HepG2 (cell line): ENCODE data around the gene PLCG2. TPM values are rescaled to one million over a fixed set of nuclear protein-coding genes. Genes with fewer than 3 reads are reported as not detected.

Experiments used
- ARID4A ChIP-seq: sonication (generic); formaldehyde crosslinking; IDR thresholded peaks from 2 replicates; pipeline ENCODE4 v1.5.0; 2020; ENCODE audit warnings: mild to moderate bottlenecking, missing genetic modification reagents, borderline replicate concordance
- IKZF4 ChIP-seq: sonication (generic); formaldehyde crosslinking; IDR thresholded peaks from 2 replicates; pipeline ENCODE4 v1.5.1; 2020; ENCODE audit warnings: borderline replicate concordance, mild to moderate bottlenecking, low read depth, missing genetic modification reagents; ENCODE audit errors: not compliant biosample characterization
- KAT8 ChIP-seq: IDR thresholded peaks from 2 replicates; pipeline ENCODE4 v1.6.1; 2016; ENCODE audit warnings: missing genetic modification reagents, missing compliant biosample characterization
- KDM2A ChIP-seq: sonication (generic); formaldehyde crosslinking; IDR thresholded peaks from 2 replicates; pipeline ENCODE4 v1.4.0; 2020; ENCODE audit warnings: low read depth, missing genetic modification reagents, borderline replicate concordance
- KDM5B ChIP-seq: sonication (generic); formaldehyde crosslinking; IDR thresholded peaks from 2 replicates; pipeline ENCODE4 v1.4.0; 2020; ENCODE audit warnings: missing genetic modification reagents, mild to moderate bottlenecking, borderline replicate concordance
- MXD1 ChIP-seq: sonication (generic); formaldehyde crosslinking; IDR thresholded peaks from 2 replicates; pipeline ENCODE4 v1.4.0; 2020; ENCODE audit warnings: mild to moderate bottlenecking, missing genetic modification reagents
- TEAD3 ChIP-seq: optimal IDR thresholded peaks from 2 replicates; pipeline ENCODE3; 2016; ENCODE audit warnings: borderline replicate concordance
- WIZ ChIP-seq: sonication (generic); formaldehyde crosslinking; IDR thresholded peaks from 2 replicates; pipeline ENCODE4 v1.5.1; 2020; ENCODE audit warnings: mild to moderate bottlenecking, missing genetic modification reagents
- ZBTB7A ChIP-seq: sonication (generic); formaldehyde crosslinking; IDR thresholded peaks from 2 replicates; pipeline ENCODE4 v1.8.0; 2022; ENCODE audit warnings: mild to moderate bottlenecking, missing genetic modification reagents
- ZFY ChIP-seq: sonication (generic); formaldehyde crosslinking; IDR thresholded peaks from 2 replicates; pipeline ENCODE4 v1.4.0; 2020; ENCODE audit warnings: missing genetic modification reagents
- ZKSCAN5 ChIP-seq: sonication (generic); formaldehyde crosslinking; IDR thresholded peaks from 2 replicates; pipeline ENCODE4 v1.5.1; 2020; ENCODE audit warnings: mild to moderate bottlenecking, missing genetic modification reagents
- ZNF331 ChIP-seq: sonication (generic); formaldehyde crosslinking; IDR thresholded peaks from 2 replicates; pipeline ENCODE4 v1.4.0; 2020; ENCODE audit warnings: missing genetic modification reagents
- ZNF605 ChIP-seq: sonication (generic); formaldehyde crosslinking; IDR thresholded peaks from 2 replicates; pipeline ENCODE4 v1.8.0; 2022; ENCODE audit warnings: mild to moderate bottlenecking, missing genetic modification reagents
- polyA plus RNA-seq, 8 experiments: library from polyadenylated mRNA; depleted of rRNA in 3 of 8; stranded (reverse) in 7 of 8; unstranded in 1 of 8; fragments of >200 nt; fragmentation: Illumina TruSeq in 4 of 8; extraction: Trizol in 4 of 8; gene quantifications; 2 replicates each; pipeline versions ENCODE4 v1.2.1 to v1.2.3, GENCODE V29; 2011 to 2016; ENCODE audit warnings: low read depth in 4 of 8, missing spikeins in 1 of 8, mixed read lengths in 1 of 8; ENCODE audit not compliant: insufficient read depth in 1 of 8
- total RNA-seq, 5 experiments: library from RNA; depleted of rRNA; stranded (reverse); fragments of >200 nt; fragmentation: Illumina TruSeq; extraction: Trizol; gene quantifications; 2 replicates each; pipeline ENCODE4 v1.2.3, GENCODE V29; 2016; ENCODE audit warnings: low read depth in 1 of 5
- TF ChIP-seq, protein P1 (sequence below): sonication (generic); formaldehyde crosslinking; IDR thresholded peaks from 2 replicates; pipeline ENCODE4 v1.4.0; 2020; ENCODE audit warnings: missing genetic modification reagents, mild to moderate bottlenecking, borderline replicate concordance
- TF ChIP-seq, protein P2 (sequence below): sonication (generic); formaldehyde crosslinking; IDR thresholded peaks from 2 replicates; pipeline ENCODE4 v1.5.1; 2020; ENCODE audit warnings: mild to moderate bottlenecking, missing genetic modification reagents, moderate library complexity
- TF ChIP-seq, protein P3 (sequence below): sonication (generic); formaldehyde crosslinking; IDR thresholded peaks from 2 replicates; pipeline ENCODE4 v1.4.0; 2020; ENCODE audit warnings: low read depth, missing genetic modification reagents

The PLCG2 gene
- total and polyA plus RNA-seq, 2 of the 13 experiments (the other 11 are each of a cell fraction or from before 2014, with no cell fraction given): 0.13 to 0.18 TPM

GRCh38 chr16:81752225-81752875, 26.7 kb upstream of the PLCG2 start (continued):
- TF ChIP-seq ARID4A (0 out of 2 replicates have a peak, but pooled peaks have one; percentile 29), KAT8 (CRISPR knock-in tag) (no peak), ZNF331 (CRISPR knock-in tag) (no peak), MXD1 (peak; percentile 56; the same call in 1 of the 2 replicates), ZFY (CRISPR knock-in tag) (0 out of 2 replicates have a peak, but pooled peaks have one; percentile 14), KDM5B (CRISPR knock-in tag) (peak; percentile 51; the same call in 1 of the 2 replicates), ZNF605 (CRISPR knock-in tag) (no peak), ZKSCAN5 (CRISPR knock-in tag) (no peak), IKZF4 (CRISPR knock-in tag) (no peak), WIZ (no peak), ZBTB7A (peak; percentile 52; the same call in 1 of the 2 replicates), KDM2A (CRISPR knock-in tag) (0 out of 2 replicates have a peak, but pooled peaks have one; percentile 36), TEAD3 (CRISPR knock-in tag) (no peak)
- TF ChIP-seq, protein P1, sequence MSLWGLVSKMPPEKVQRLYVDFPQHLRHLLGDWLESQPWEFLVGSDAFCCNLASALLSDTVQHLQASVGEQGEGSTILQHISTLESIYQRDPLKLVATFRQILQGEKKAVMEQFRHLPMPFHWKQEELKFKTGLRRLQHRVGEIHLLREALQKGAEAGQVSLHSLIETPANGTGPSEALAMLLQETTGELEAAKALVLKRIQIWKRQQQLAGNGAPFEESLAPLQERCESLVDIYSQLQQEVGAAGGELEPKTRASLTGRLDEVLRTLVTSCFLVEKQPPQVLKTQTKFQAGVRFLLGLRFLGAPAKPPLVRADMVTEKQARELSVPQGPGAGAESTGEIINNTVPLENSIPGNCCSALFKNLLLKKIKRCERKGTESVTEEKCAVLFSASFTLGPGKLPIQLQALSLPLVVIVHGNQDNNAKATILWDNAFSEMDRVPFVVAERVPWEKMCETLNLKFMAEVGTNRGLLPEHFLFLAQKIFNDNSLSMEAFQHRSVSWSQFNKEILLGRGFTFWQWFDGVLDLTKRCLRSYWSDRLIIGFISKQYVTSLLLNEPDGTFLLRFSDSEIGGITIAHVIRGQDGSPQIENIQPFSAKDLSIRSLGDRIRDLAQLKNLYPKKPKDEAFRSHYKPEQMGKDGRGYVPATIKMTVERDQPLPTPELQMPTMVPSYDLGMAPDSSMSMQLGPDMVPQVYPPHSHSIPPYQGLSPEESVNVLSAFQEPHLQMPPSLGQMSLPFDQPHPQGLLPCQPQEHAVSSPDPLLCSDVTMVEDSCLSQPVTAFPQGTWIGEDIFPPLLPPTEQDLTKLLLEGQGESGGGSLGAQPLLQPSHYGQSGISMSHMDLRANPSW (CRISPR knock-in tag): no peak
- TF ChIP-seq, protein P2, sequence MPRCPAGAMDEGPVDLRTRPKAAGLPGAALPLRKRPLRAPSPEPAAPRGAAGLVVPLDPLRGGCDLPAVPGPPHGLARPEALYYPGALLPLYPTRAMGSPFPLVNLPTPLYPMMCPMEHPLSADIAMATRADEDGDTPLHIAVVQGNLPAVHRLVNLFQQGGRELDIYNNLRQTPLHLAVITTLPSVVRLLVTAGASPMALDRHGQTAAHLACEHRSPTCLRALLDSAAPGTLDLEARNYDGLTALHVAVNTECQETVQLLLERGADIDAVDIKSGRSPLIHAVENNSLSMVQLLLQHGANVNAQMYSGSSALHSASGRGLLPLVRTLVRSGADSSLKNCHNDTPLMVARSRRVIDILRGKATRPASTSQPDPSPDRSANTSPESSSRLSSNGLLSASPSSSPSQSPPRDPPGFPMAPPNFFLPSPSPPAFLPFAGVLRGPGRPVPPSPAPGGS (CRISPR knock-in tag): no peak
- TF ChIP-seq, protein P3, sequence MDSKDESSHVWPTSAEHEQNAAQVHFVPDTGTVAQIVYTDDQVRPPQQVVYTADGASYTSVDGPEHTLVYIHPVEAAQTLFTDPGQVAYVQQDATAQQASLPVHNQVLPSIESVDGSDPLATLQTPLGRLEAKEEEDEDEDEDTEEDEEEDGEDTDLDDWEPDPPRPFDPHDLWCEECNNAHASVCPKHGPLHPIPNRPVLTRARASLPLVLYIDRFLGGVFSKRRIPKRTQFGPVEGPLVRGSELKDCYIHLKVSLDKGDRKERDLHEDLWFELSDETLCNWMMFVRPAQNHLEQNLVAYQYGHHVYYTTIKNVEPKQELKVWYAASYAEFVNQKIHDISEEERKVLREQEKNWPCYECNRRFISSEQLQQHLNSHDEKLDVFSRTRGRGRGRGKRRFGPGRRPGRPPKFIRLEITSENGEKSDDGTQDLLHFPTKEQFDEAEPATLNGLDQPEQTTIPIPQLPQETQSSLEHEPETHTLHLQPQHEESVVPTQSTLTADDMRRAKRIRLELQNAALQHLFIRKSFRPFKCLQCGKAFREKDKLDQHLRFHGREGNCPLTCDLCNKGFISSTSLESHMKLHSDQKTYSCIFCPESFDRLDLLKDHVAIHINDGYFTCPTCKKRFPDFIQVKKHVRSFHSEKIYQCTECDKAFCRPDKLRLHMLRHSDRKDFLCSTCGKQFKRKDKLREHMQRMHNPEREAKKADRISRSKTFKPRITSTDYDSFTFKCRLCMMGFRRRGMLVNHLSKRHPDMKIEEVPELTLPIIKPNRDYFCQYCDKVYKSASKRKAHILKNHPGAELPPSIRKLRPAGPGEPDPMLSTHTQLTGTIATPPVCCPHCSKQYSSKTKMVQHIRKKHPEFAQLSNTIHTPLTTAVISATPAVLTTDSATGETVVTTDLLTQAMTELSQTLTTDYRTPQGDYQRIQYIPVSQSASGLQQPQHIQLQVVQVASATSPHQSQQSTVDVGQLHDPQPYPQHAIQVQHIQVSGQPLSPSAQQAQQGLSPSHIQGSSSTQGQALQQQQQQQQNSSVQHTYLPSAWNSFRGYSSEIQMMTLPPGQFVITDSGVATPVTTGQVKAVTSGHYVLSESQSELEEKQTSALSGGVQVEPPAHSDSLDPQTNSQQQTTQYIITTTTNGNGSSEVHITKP (CRISPR knock-in tag): 0 out of 2 replicates have a peak, but pooled peaks have one; percentile 23
